Right lobe of liver (tissue), 6 donors: ENCODE results near the gene PDE6B. TPM values are rescaled to one million over a fixed set of nuclear protein-coding genes. Genes with fewer than 3 reads are reported as not detected.

Source experiments
- ATAC-seq, 4 donors: fragments of 200-7000 bp; cut with Tn5 transposase; one replicate each; pipeline ENCODE4 v1.9.1; 2020; ENCODE audit warnings: mild to moderate bottlenecking in 4 of 4, moderate library complexity in 4 of 4
- DNase-seq, 3 donors: peaks; one replicate each; pipeline ENCODE4 v3.0.0-alpha.2; 2020
- H3K27ac ChIP-seq, 3 donors: fragments of 200-600 bp; one replicate each; pipeline ENCODE4 v1.8.0; 2022
- H3K27me3 ChIP-seq, 2 donors: fragments of 200-600 bp; one replicate each; pipeline ENCODE4 v1.8.0; 2022
- H3K36me3 ChIP-seq, 4 donors: fragments of 200-600 bp; sonication (generic) in 1 of 4; one replicate each; pipeline versions ENCODE4 v1.5.1 to v1.8.0; 2017 to 2022; ENCODE audit warnings: control low read depth in 1 of 4
- H3K4me1 ChIP-seq, 4 donors: fragments of 200-600 bp; sonication (generic) in 1 of 4; one replicate each; pipeline versions ENCODE4 v1.5.1 to v1.8.0; 2017 to 2022; ENCODE audit warnings: control low read depth in 1 of 4
- H3K4me3 ChIP-seq, 3 donors: fragments of 200-600 bp; one replicate each; pipeline ENCODE4 v1.8.0; 2022
- H3K9me3 ChIP-seq, 4 donors: fragments of 200-600 bp; sonication (generic) in 1 of 4; one replicate each; pipeline versions ENCODE4 v1.5.1 to v1.8.0; 2017 to 2022; ENCODE audit warnings: control low read depth in 1 of 4
- CTCF ChIP-seq, 4 donors: fragments of 200-600 bp in 3 of 4; fragments of 450-650 bp in 1 of 4; IDR thresholded peaks; one replicate each; pipeline versions ENCODE4 v1.5.1 to v1.8.0; 2016 to 2022; ENCODE audit warnings: antibody characterized with exemption in 4 of 4, mild to moderate bottlenecking in 2 of 4
- POLR2A ChIP-seq: fragments of 450-650 bp; IDR thresholded peaks from one replicate; pipeline ENCODE4 v1.6.1; 2017; ENCODE audit warnings: antibody characterized with exemption, mild to moderate bottlenecking
- WGBS: methylation state at CpG from one replicate; pipeline ENCODE4 v1.1.6; 2018; ENCODE audit warnings: low coverage, low lambda C conversion rate; ENCODE audit not compliant: insufficient coverage; ENCODE audit errors: missing lambda C conversion rate; 5-methylcytosine and 5-hydroxymethylcytosine counted together
- intact Hi-C, 2 donors: fragments of 100-400 bp; cut with DNase I; formaldehyde crosslinking; loops; one replicate each; pipeline versions ENCODE4 v1.11.2 to v1.14.1; 2022
- total RNA-seq, 6 experiments: library from RNA; depleted of rRNA in 2 of 6; stranded (reverse); fragments of >200 nt in 2 of 6; fragmentation: NEBNext Ultra II Directional in 3 of 6; extraction: Animal tissue kit (Norgen Biotek cat#: 25700) in 3 of 6; gene quantifications; one replicate each; pipeline versions ENCODE4 v1.1.0 to v1.2.4, GENCODE V29; 2016 to 2023
- donor health status: DM: no; HTN: yes; CAD: no.
- donor health status: DM: no; HTN: no; CAD: no.
- donor health status: DM: no; HTN: no; CAD: no.
- donor health status: DM: no; HTN: yes; CAD: no.
- donor health status: DM: no; HTN: yes; CAD: no.

PDE6B gene
- total RNA-seq, 6 experiments from 2014 or later, result 0.24 to 1.9 (median 0.76) TPM; not detected in 1

GRCh38 chr4:632196-632790, 6.9 kb downstream of the PDE6B start:
- Histone ChIP-seq H3K9me3 (no peaks in the 10 kb centered on the region), H3K27ac (no peak overlapping the region), H3K27me3 (no peaks in the 10 kb centered on the region), H3K36me3 (no peaks in the 10 kb centered on the region), H3K4me3 (no peak overlapping the region), H3K4me1 (no peaks in the 10 kb centered on the region)
- peak; percentile 6 to 24 (median 19) for DNase-seq
- TF ChIP-seq CTCF (IDR thresholded peaks at IDR 0.05), result no peak
- no peak for TF ChIP-seq POLR2A
- no peak for ATAC-seq
- 60% methylated on average over 4 of the region's 16 CpGs for WGBS
- intact Hi-C loops, result no loop called here

- peak in 2 of 3 donors; percentile 5 to 25 for DNase-seq
- Histone ChIP-seq H3K36me3 (no peaks in the 10 kb centered on the region), H3K27ac (no peak overlapping the region), H3K27me3 (no peaks in the 10 kb centered on the region), H3K4me3 (no peak overlapping the region), H3K4me1 (no peaks in the 10 kb centered on the region), H3K9me3 (no peaks in the 10 kb centered on the region)
- no peak for ATAC-seq
- TF ChIP-seq CTCF (IDR thresholded peaks at IDR 0.05), result no peak
- TF ChIP-seq POLR2A, result no peak
- 78% methylated on average over 3 of the region's 6 CpGs for WGBS
- intact Hi-C loops, result no loop called here
Measured at GRCh38 chr4:632926-633325, 7.6 kb downstream of the PDE6B start.

- Histone ChIP-seq H3K36me3 (no peaks in the 10 kb centered on the region), H3K27ac (no peak overlapping the region), H3K4me1 (no peaks in the 10 kb centered on the region), H3K27me3 (no peaks in the 10 kb centered on the region), H3K9me3 (no peaks in the 10 kb centered on the region), H3K4me3 (no peak overlapping the region)
- ATAC-seq, result no peak
- no peak for TF ChIP-seq POLR2A
- no peak for TF ChIP-seq CTCF (IDR thresholded peaks at IDR 0.05)
- intact Hi-C loops, result no loop called here
- peak in 2 of 3 donors; percentile 14 to 24 for DNase-seq
- WGBS, result 0% methylated on average over 2 of the region's 9 CpGs
Measured at GRCh38 chr4:633406-633805, 8.0 kb downstream of the PDE6B start.

- Histone ChIP-seq H3K4me3 (no peak overlapping the region), H3K27me3 (no peaks in the 10 kb centered on the region), H3K36me3 (no peaks in the 10 kb centered on the region), H3K9me3 (no peaks in the 10 kb centered on the region), H3K4me1 (no peaks in the 10 kb centered on the region), H3K27ac (no peak overlapping the region)
- intact Hi-C loops, result no loop called here
- TF ChIP-seq POLR2A, result no peak
- no peak for TF ChIP-seq CTCF (IDR thresholded peaks at IDR 0.05)
- ATAC-seq, result peak in 1 of 4 donors; percentile 13
- DNase-seq, result peak; percentile 16 to 52 (median 35)
- WGBS, result 47% methylated on average over 4 of the region's 15 CpGs
Measured at GRCh38 chr4:633976-634598, 8.7 kb downstream of the PDE6B start.
